GM12891 (cell line): ENCODE results near the gene OLIG3.

Experiments used
- PAX5 ChIP-seq: IDR thresholded peaks from 2 replicates; pipeline ENCODE4 v1.6.1; 2011; ENCODE audit warnings: low read length, moderate library complexity, mild to moderate bottlenecking; ENCODE audit not compliant: insufficient read depth, severe bottlenecking
- POLR2A ChIP-seq: IDR thresholded peaks from 2 replicates; pipeline ENCODE4 v1.6.1; 2011; ENCODE audit warnings: low read depth, low read length, control low read depth
- POLR2AphosphoS5 ChIP-seq: IDR thresholded peaks from 2 replicates; pipeline ENCODE4 v1.6.1; 2011; ENCODE audit warnings: low read depth, low read length, control low read depth
- POU2F2 ChIP-seq: IDR thresholded peaks from 2 replicates; pipeline ENCODE4 v1.6.1; 2011; ENCODE audit warnings: low read depth, mild to moderate bottlenecking, control low read depth, low read length, moderate library complexity
- SPI1 ChIP-seq: IDR thresholded peaks from 2 replicates; pipeline ENCODE4 v1.6.1; 2011; ENCODE audit warnings: low read depth, low read length, control low read depth
- TAF1 ChIP-seq: IDR thresholded peaks from 2 replicates; pipeline ENCODE4 v1.6.1; 2011; ENCODE audit warnings: low read depth, low read length, control low read depth

GRCh38 chr6:137488150-137489045, 5.8 kb downstream of the OLIG3 start:
- TF ChIP-seq SPI1 = no peak
- TF ChIP-seq POLR2A = no peak
- TF ChIP-seq POLR2AphosphoS5 = no peak
- TF ChIP-seq TAF1 = no peak
- TF ChIP-seq PAX5 = no peak
- TF ChIP-seq POU2F2 = no peak
